ENCODE results near the gene EPC1. TPM values are rescaled to one million over a fixed set of nuclear protein-coding genes. Genes with fewer than 3 reads are reported as not detected.

The EPC1 gene
- total and polyA plus RNA-seq, 11 donors = 10.9 to 26.3 (median 16.2) TPM

- Histone ChIP-seq H3K36me3 (peaks cover 0 to 98% (median 77%) of the 10 kb centered on the region in 9 donors), H3K4me3 (no peak overlapping the region), H3K27ac (no peak overlapping the region), H3K9me3 (no peaks in the 10 kb centered on the region), H3K4me1 (peaks cover 0 to 17% (median 0%) of the 10 kb centered on the region in 12 donors), H3K27me3 (no peaks in the 10 kb centered on the region)
- intact Hi-C loops (cut with DNase I) = loop anchor here in 2 of 10 donors (5.0 kb wide), 2 partner anchors 71 to 76 kb away; partner anchors contain the start of gene EPC1 (in 1 of the 2)
- ATAC-seq = peak in 2 of 4 donors; percentile 45
- no peak for DNase-seq
- TF ChIP-seq POLR2A (IDR thresholded peaks at IDR 0.05) (no peak), CTCF (IDR thresholded peaks at IDR 0.05) (no peak)
- WGBS, 4 donors = 83 to 88% (median 86%) methylated on average over 3 of the region's 3 CpGs
Observed at GRCh38 chr10:32271617-32272016, 75.3 kb downstream of the EPC1 start.

- Histone ChIP-seq H3K27me3 (no peaks in the 10 kb centered on the region), H3K4me3 (no peak overlapping the region), H3K4me1 (peaks cover 0 to 17% (median 0%) of the 10 kb centered on the region in 12 donors), H3K36me3 (peaks cover 0 to 80% (median 63%) of the 10 kb centered on the region in 9 donors), H3K9me3 (no peaks in the 10 kb centered on the region), H3K27ac (no peak overlapping the region)
- ATAC-seq (peak in 1 of 4 donors; percentile 33), DNase-seq (no peak)
- no peak for TF ChIP-seq CTCF (IDR thresholded peaks at IDR 0.05)
- no peak for TF ChIP-seq POLR2A (IDR thresholded peaks at IDR 0.05)
- 88 to 94% (median 91%) methylated on average over 2 of the region's 2 CpGs for WGBS, 4 donors
- intact Hi-C loops (cut with DNase I) = loop anchor here in 2 of 10 donors (5.0 kb wide), 2 partner anchors 73 to 78 kb away; partner anchors contain the start of gene EPC1 (in 1 of the 2)
Observed at GRCh38 chr10:32269343-32270100, 77.4 kb downstream of the EPC1 start.

- H3K36me3 ChIP-seq = peaks cover 0 to 73% (median 63%) of the 10 kb centered on the region in 9 donors
- H3K4me1 ChIP-seq = peaks cover 0 to 17% (median 0%) of the 10 kb centered on the region in 12 donors
- no peak overlapping the region for H3K4me3 ChIP-seq
- H3K27me3 ChIP-seq = no peaks in the 10 kb centered on the region
- DNase-seq (no peak), ATAC-seq (no peak)
- no peak overlapping the region for H3K27ac ChIP-seq
- H3K9me3 ChIP-seq = no peaks in the 10 kb centered on the region
- WGBS, 4 donors = 76 to 89% (median 85%) methylated on average over 4 of the region's 4 CpGs
- intact Hi-C loops (cut with DNase I) = no loop called here
- TF ChIP-seq POLR2A (IDR thresholded peaks at IDR 0.05) (no peak), CTCF (IDR thresholded peaks at IDR 0.05) (no peak)
Observed at GRCh38 chr10:32268788-32269187, 78.2 kb downstream of the EPC1 start.

- WGBS, 4 donors = 84 to 87% (median 86%) methylated on average over 5 of the region's 5 CpGs
- Histone ChIP-seq H3K4me1 (peaks cover 0 to 12% (median 0%) of the 10 kb centered on the region in 12 donors), H3K27me3 (no peaks in the 10 kb centered on the region), H3K27ac (no peak overlapping the region), H3K36me3 (peaks cover 0 to 55% (median 50%) of the 10 kb centered on the region in 9 donors), H3K4me3 (no peak overlapping the region), H3K9me3 (no peaks in the 10 kb centered on the region)
- TF ChIP-seq CTCF (IDR thresholded peaks at IDR 0.05) = no peak
- no peak for TF ChIP-seq POLR2A (IDR thresholded peaks at IDR 0.05)
- ATAC-seq = peak in 2 of 4 donors; percentile 8 to 18
- DNase-seq = no peak
- intact Hi-C loops (cut with DNase I) = no loop called here
Observed at GRCh38 chr10:32266979-32267378, 80.0 kb downstream of the EPC1 start.
